GM19395 (cell line): ENCODE results near the gene DNAJB6.
"Not testable (repeated sequence)": the region's sequence is repeated elsewhere in the genome, so short reads cannot be mapped to it uniquely, and the experiment has no call there.

Experiments
- ATAC-seq: cut with Tn5 transposase; IDR thresholded peaks from one replicate; pipeline ENCODE4 v1.9.1; 2021; ENCODE audit warnings: mild to moderate bottlenecking, moderate library complexity; ENCODE audit not compliant: unreplicated experiment

DNAJB6 gene

GRCh38 chr7:157438121-157439025, 101.6 kb downstream of the DNAJB6 start:
- no peak for ATAC-seq

GRCh38 chr7:157439149-157439548, 102.3 kb downstream of the DNAJB6 start:
- ATAC-seq: no peak

GRCh38 chr7:157439761-157440160, 103.0 kb downstream of the DNAJB6 start:
- no peak for ATAC-seq

- no peak for ATAC-seq
Measured at GRCh38 chr7:157440346-157441022, 103.7 kb downstream of the DNAJB6 start.

- no peak for ATAC-seq
Measured at GRCh38 chr7:157441023-157441399, 104.2 kb downstream of the DNAJB6 start.

- ATAC-seq: no peak
Measured at GRCh38 chr7:157442456-157442855, 105.7 kb downstream of the DNAJB6 start.

- no peak for ATAC-seq
Measured at GRCh38 chr7:157442993-157443831, 106.4 kb downstream of the DNAJB6 start.

- no peak for ATAC-seq
Measured at GRCh38 chr7:157444011-157444842, 107.4 kb downstream of the DNAJB6 start.

GRCh38 chr7:157444843-157445135, 108.0 kb downstream of the DNAJB6 start:
- no peak for ATAC-seq

GRCh38 chr7:157445246-157445955, 108.6 kb downstream of the DNAJB6 start:
- no peak for ATAC-seq

GRCh38 chr7:157445956-157446295, 109.1 kb downstream of the DNAJB6 start:
- ATAC-seq: no peak

- no peak for ATAC-seq
Measured at GRCh38 chr7:157446322-157446721, 109.5 kb downstream of the DNAJB6 start.

GRCh38 chr7:157454003-157454402, 117.2 kb downstream of the DNAJB6 start:
- not testable (repeated sequence) for ATAC-seq

- ATAC-seq: no peak
Measured at GRCh38 chr7:157457355-157458253, 120.8 kb downstream of the DNAJB6 start.

GRCh38 chr7:157458254-157458633, 121.4 kb downstream of the DNAJB6 start:
- ATAC-seq: no peak

GRCh38 chr7:157459966-157460365, 123.2 kb downstream of the DNAJB6 start:
- no peak for ATAC-seq

GRCh38 chr7:157460721-157461120, 123.9 kb downstream of the DNAJB6 start:
- no peak for ATAC-seq

GRCh38 chr7:157461573-157462418, 125.0 kb downstream of the DNAJB6 start:
- no peak for ATAC-seq
